GM23248 (cell line): Measurements from ENCODE around the gene LYRM4.

Source experiments
- EZH2 ChIP-seq: fragments of 200-600 bp; sonication (generic); IDR thresholded peaks from 2 replicates; pipeline ENCODE4 v1.6.1; 2018; ENCODE audit warnings: antibody characterized with exemption, mild to moderate bottlenecking; ENCODE audit not compliant: insufficient read depth, poor library complexity, severe bottlenecking
- EZH2phosphoT487 ChIP-seq: fragments of 200-600 bp; sonication (generic); IDR thresholded peaks from 2 replicates; pipeline ENCODE4 v1.6.1; 2018; ENCODE audit warnings: antibody characterized with exemption, moderate library complexity, mild to moderate bottlenecking, low read depth; ENCODE audit not compliant: insufficient read depth

DNA sequence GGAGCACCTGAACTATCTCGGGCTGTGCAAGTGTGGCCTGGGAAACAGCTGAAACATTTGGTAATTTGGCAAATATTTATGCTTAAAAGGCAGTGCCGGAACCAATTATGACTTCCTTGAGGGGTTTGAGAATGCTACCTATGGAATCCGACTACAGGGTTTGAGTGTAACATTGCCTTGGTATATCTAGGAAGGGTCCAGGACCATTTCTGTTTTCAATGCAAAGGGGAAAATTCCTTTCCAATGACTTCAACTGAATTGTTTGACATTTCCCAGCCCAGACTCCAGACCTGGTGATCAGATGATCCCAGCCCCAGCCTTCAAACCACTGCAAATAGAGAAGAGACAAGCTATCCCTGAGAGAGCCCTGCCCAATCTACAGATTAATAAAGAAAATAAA, 180.2 kb downstream of the LYRM4 start:
- TF ChIP-seq EZH2 (no peak), EZH2phosphoT487 (no peak)
